Measurements from ENCODE around the gene ADIPOR2.
"Not testable (repeated sequence)": the region's sequence is repeated elsewhere in the genome, so short reads cannot be mapped to it uniquely, and the experiment has no call there.

Gene ADIPOR2

GRCh38 chr12:1713783-1714348, 23.0 kb downstream of the ADIPOR2 start:
- not testable (repeated sequence) for H3K4me1 ChIP-seq (ENCODE audit: control insufficient read depth in 2 of 2, insufficient read depth in 2 of 2, low read length in 2 of 2); H3K9ac ChIP-seq (ENCODE audit: low read depth in 1 of 2, low read length in 2 of 2); H3K36me3 ChIP-seq (ENCODE audit: control insufficient read depth in 2 of 2, insufficient read depth in 2 of 2, low read length in 2 of 2); H3K27me3 ChIP-seq (ENCODE audit: control insufficient read depth in 2 of 2, insufficient read depth in 2 of 2, low read length in 2 of 2); H3K27ac ChIP-seq (ENCODE audit: low read depth in 2 of 2, low read length in 2 of 2); H3K9me3 ChIP-seq (ENCODE audit: control insufficient read depth in 2 of 2, low read length in 2 of 2); H3K4me3 ChIP-seq (ENCODE audit: low read length in 2 of 2)

GRCh38 chr12:1715459-1715858, 24.6 kb downstream of the ADIPOR2 start:
- not testable (repeated sequence) for H3K27me3 ChIP-seq (ENCODE audit: control insufficient read depth in 2 of 2, insufficient read depth in 2 of 2, low read length in 2 of 2); H3K4me3 ChIP-seq (ENCODE audit: low read length in 2 of 2); H3K9ac ChIP-seq (ENCODE audit: low read depth in 1 of 2, low read length in 2 of 2); H3K9me3 ChIP-seq (ENCODE audit: control insufficient read depth in 2 of 2, low read length in 2 of 2); H3K36me3 ChIP-seq (ENCODE audit: control insufficient read depth in 2 of 2, insufficient read depth in 2 of 2, low read length in 2 of 2); H3K4me1 ChIP-seq (ENCODE audit: control insufficient read depth in 2 of 2, insufficient read depth in 2 of 2, low read length in 2 of 2); H3K27ac ChIP-seq (ENCODE audit: low read depth in 2 of 2, low read length in 2 of 2)

- H3K4me3 ChIP-seq (ENCODE audit: low read length in 2 of 2): no peak overlapping the region
Observed at GRCh38 chr12:1716215-1716862, 25.5 kb downstream of the ADIPOR2 start.

GRCh38 chr12:1716911-1717310, 26.0 kb downstream of the ADIPOR2 start:
- Histone ChIP-seq H3K27me3 (ENCODE audit: control insufficient read depth in 2 of 2, insufficient read depth in 2 of 2, low read length in 2 of 2) (no peaks in the 10 kb centered on the region), H3K27ac (ENCODE audit: low read depth in 2 of 2, low read length in 2 of 2) (no peak overlapping the region), H3K9ac (ENCODE audit: low read depth in 1 of 2, low read length in 2 of 2) (no peak overlapping the region), H3K4me3 (ENCODE audit: low read length in 2 of 2) (no peak overlapping the region), H3K4me1 (ENCODE audit: control insufficient read depth in 2 of 2, insufficient read depth in 2 of 2, low read length in 2 of 2) (peaks cover 6 to 9% of the 10 kb centered on the region in 2 donors), H3K9me3 (ENCODE audit: control insufficient read depth in 2 of 2, low read length in 2 of 2) (no peaks in the 10 kb centered on the region), H3K36me3 (ENCODE audit: control insufficient read depth in 2 of 2, insufficient read depth in 2 of 2, low read length in 2 of 2) (peaks cover 2 to 8% of the 10 kb centered on the region in 2 donors)

More at GRCh38 chr12:1716215-1716862, 25.5 kb downstream of the ADIPOR2 start:
- Histone ChIP-seq H3K27me3 (ENCODE audit: control insufficient read depth in 2 of 2, insufficient read depth in 2 of 2, low read length in 2 of 2) (no peaks in the 10 kb centered on the region), H3K36me3 (ENCODE audit: control insufficient read depth in 2 of 2, insufficient read depth in 2 of 2, low read length in 2 of 2) (peaks cover 2 to 8% of the 10 kb centered on the region in 2 donors), H3K4me1 (ENCODE audit: control insufficient read depth in 2 of 2, insufficient read depth in 2 of 2, low read length in 2 of 2) (peaks cover 6 to 9% of the 10 kb centered on the region in 2 donors), H3K27ac (ENCODE audit: low read depth in 2 of 2, low read length in 2 of 2) (no peak overlapping the region), H3K9ac (ENCODE audit: low read depth in 1 of 2, low read length in 2 of 2) (no peak overlapping the region), H3K9me3 (ENCODE audit: control insufficient read depth in 2 of 2, low read length in 2 of 2) (no peaks in the 10 kb centered on the region)

- Histone ChIP-seq H3K4me1 (ENCODE audit: control insufficient read depth in 2 of 2, insufficient read depth in 2 of 2, low read length in 2 of 2) (peaks cover 6 to 9% of the 10 kb centered on the region in 2 donors), H3K27me3 (ENCODE audit: control insufficient read depth in 2 of 2, insufficient read depth in 2 of 2, low read length in 2 of 2) (no peaks in the 10 kb centered on the region), H3K9me3 (ENCODE audit: control insufficient read depth in 2 of 2, low read length in 2 of 2) (no peaks in the 10 kb centered on the region), H3K9ac (ENCODE audit: low read depth in 1 of 2, low read length in 2 of 2) (no peak overlapping the region), H3K36me3 (ENCODE audit: control insufficient read depth in 2 of 2, insufficient read depth in 2 of 2, low read length in 2 of 2) (peaks cover 2 to 7% of the 10 kb centered on the region in 2 donors), H3K27ac (ENCODE audit: low read depth in 2 of 2, low read length in 2 of 2) (no peak overlapping the region), H3K4me3 (ENCODE audit: low read length in 2 of 2) (no peak overlapping the region)
Observed at GRCh38 chr12:1719139-1719538, 28.3 kb downstream of the ADIPOR2 start.

- Histone ChIP-seq H3K9ac (ENCODE audit: low read depth in 1 of 2, low read length in 2 of 2) (no peak overlapping the region), H3K27me3 (ENCODE audit: control insufficient read depth in 2 of 2, insufficient read depth in 2 of 2, low read length in 2 of 2) (no peaks in the 10 kb centered on the region), H3K27ac (ENCODE audit: low read depth in 2 of 2, low read length in 2 of 2) (no peak overlapping the region), H3K4me3 (ENCODE audit: low read length in 2 of 2) (no peak overlapping the region), H3K4me1 (ENCODE audit: control insufficient read depth in 2 of 2, insufficient read depth in 2 of 2, low read length in 2 of 2) (peaks cover 6 to 9% of the 10 kb centered on the region in 2 donors), H3K9me3 (ENCODE audit: control insufficient read depth in 2 of 2, low read length in 2 of 2) (no peaks in the 10 kb centered on the region), H3K36me3 (ENCODE audit: control insufficient read depth in 2 of 2, insufficient read depth in 2 of 2, low read length in 2 of 2) (no peaks in the 10 kb centered on the region)
Observed at GRCh38 chr12:1720494-1720893, 29.6 kb downstream of the ADIPOR2 start.

GRCh38 chr12:1723721-1724120, 32.9 kb downstream of the ADIPOR2 start:
- no peak overlapping the region for H3K4me3 ChIP-seq (ENCODE audit: low read length in 2 of 2)
- H3K27ac ChIP-seq (ENCODE audit: low read depth in 2 of 2, low read length in 2 of 2): no peak overlapping the region

GRCh38 chr12:1724250-1724649, 33.4 kb downstream of the ADIPOR2 start:
- Histone ChIP-seq H3K9me3 (ENCODE audit: control insufficient read depth in 2 of 2, low read length in 2 of 2) (no peaks in the 10 kb centered on the region), H3K27ac (ENCODE audit: low read depth in 2 of 2, low read length in 2 of 2) (no peak overlapping the region), H3K4me3 (ENCODE audit: low read length in 2 of 2) (no peak overlapping the region)

More at GRCh38 chr12:1723721-1724120, 32.9 kb downstream of the ADIPOR2 start:
- H3K36me3 ChIP-seq (ENCODE audit: control insufficient read depth in 2 of 2, insufficient read depth in 2 of 2, low read length in 2 of 2): no peaks in the 10 kb centered on the region
- H3K27me3 ChIP-seq (ENCODE audit: control insufficient read depth in 2 of 2, insufficient read depth in 2 of 2, low read length in 2 of 2): no peaks in the 10 kb centered on the region
- H3K4me1 ChIP-seq (ENCODE audit: control insufficient read depth in 2 of 2, insufficient read depth in 2 of 2, low read length in 2 of 2): peaks cover 6 to 9% of the 10 kb centered on the region in 2 donors
- H3K9ac ChIP-seq (ENCODE audit: low read depth in 1 of 2, low read length in 2 of 2): no peak overlapping the region
- H3K9me3 ChIP-seq (ENCODE audit: control insufficient read depth in 2 of 2, low read length in 2 of 2): no peaks in the 10 kb centered on the region

GRCh38 chr12:1726753-1727152, 35.9 kb downstream of the ADIPOR2 start:
- H3K27me3 ChIP-seq (ENCODE audit: control insufficient read depth in 2 of 2, insufficient read depth in 2 of 2, low read length in 2 of 2): no peaks in the 10 kb centered on the region
- no peak overlapping the region for H3K4me3 ChIP-seq (ENCODE audit: low read length in 2 of 2)
- no peaks in the 10 kb centered on the region for H3K9me3 ChIP-seq (ENCODE audit: control insufficient read depth in 2 of 2, low read length in 2 of 2)
- H3K9ac ChIP-seq (ENCODE audit: low read depth in 1 of 2, low read length in 2 of 2): no peak overlapping the region
- H3K4me1 ChIP-seq (ENCODE audit: control insufficient read depth in 2 of 2, insufficient read depth in 2 of 2, low read length in 2 of 2): no peaks in the 10 kb centered on the region
- H3K36me3 ChIP-seq (ENCODE audit: control insufficient read depth in 2 of 2, insufficient read depth in 2 of 2, low read length in 2 of 2): no peaks in the 10 kb centered on the region
- H3K27ac ChIP-seq (ENCODE audit: low read depth in 2 of 2, low read length in 2 of 2): no peak overlapping the region

More at GRCh38 chr12:1724250-1724649, 33.4 kb downstream of the ADIPOR2 start:
- Histone ChIP-seq H3K4me1 (ENCODE audit: control insufficient read depth in 2 of 2, insufficient read depth in 2 of 2, low read length in 2 of 2) (peaks cover 3 to 7% of the 10 kb centered on the region in 2 donors), H3K9ac (ENCODE audit: low read depth in 1 of 2, low read length in 2 of 2) (no peak overlapping the region), H3K36me3 (ENCODE audit: control insufficient read depth in 2 of 2, insufficient read depth in 2 of 2, low read length in 2 of 2) (no peaks in the 10 kb centered on the region), H3K27me3 (ENCODE audit: control insufficient read depth in 2 of 2, insufficient read depth in 2 of 2, low read length in 2 of 2) (no peaks in the 10 kb centered on the region)

GRCh38 chr12:1728824-1729223, 38.0 kb downstream of the ADIPOR2 start:
- Histone ChIP-seq H3K36me3 (ENCODE audit: control insufficient read depth in 2 of 2, insufficient read depth in 2 of 2, low read length in 2 of 2) (no peaks in the 10 kb centered on the region), H3K27ac (ENCODE audit: low read depth in 2 of 2, low read length in 2 of 2) (no peak overlapping the region), H3K27me3 (ENCODE audit: control insufficient read depth in 2 of 2, insufficient read depth in 2 of 2, low read length in 2 of 2) (no peaks in the 10 kb centered on the region)

More at GRCh38 chr12:1728824-1729223, 38.0 kb downstream of the ADIPOR2 start:
- Histone ChIP-seq H3K9ac (ENCODE audit: low read depth in 1 of 2, low read length in 2 of 2) (no peak overlapping the region), H3K4me3 (ENCODE audit: low read length in 2 of 2) (no peak overlapping the region), H3K4me1 (ENCODE audit: control insufficient read depth in 2 of 2, insufficient read depth in 2 of 2, low read length in 2 of 2) (no peaks in the 10 kb centered on the region), H3K9me3 (ENCODE audit: control insufficient read depth in 2 of 2, low read length in 2 of 2) (no peaks in the 10 kb centered on the region)
